Measurements from ENCODE around the gene OGFR.

OGFR gene

DNA sequence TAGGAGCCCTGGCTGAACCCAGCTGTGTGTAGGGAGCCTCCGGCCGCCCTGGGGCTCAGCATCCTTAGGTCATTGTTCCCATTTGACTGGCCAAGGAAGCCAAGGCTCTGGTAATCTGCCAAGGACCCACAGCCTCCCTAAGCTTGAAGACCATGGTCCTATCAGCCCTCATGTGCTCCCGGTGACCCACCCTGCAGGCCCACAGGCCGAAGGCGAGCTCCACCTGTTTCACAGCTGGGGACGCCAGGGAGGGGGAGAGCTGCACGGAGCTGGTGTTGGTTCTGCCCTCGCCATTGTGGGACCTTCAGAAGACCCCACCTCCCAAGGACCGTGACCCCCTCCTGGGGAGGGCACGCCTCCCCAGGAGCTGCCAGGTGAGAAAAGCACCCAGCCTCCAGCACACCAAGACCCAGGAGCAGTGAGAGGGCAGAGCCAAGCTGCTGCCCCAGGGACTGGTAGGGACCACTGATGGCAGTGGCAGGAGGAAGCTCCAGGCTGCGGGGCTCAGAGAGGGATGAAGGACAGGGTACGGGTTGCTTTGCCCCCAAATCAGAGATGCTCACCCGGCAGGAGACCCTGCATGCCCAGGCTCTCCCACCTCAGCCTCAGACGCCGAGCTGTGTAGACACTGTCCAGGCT is 39.1 kb upstream of the OGFR start:
- DNase-seq (ENCODE audit: low spot score): no peak
- TF ChIP-seq, protein P1, sequence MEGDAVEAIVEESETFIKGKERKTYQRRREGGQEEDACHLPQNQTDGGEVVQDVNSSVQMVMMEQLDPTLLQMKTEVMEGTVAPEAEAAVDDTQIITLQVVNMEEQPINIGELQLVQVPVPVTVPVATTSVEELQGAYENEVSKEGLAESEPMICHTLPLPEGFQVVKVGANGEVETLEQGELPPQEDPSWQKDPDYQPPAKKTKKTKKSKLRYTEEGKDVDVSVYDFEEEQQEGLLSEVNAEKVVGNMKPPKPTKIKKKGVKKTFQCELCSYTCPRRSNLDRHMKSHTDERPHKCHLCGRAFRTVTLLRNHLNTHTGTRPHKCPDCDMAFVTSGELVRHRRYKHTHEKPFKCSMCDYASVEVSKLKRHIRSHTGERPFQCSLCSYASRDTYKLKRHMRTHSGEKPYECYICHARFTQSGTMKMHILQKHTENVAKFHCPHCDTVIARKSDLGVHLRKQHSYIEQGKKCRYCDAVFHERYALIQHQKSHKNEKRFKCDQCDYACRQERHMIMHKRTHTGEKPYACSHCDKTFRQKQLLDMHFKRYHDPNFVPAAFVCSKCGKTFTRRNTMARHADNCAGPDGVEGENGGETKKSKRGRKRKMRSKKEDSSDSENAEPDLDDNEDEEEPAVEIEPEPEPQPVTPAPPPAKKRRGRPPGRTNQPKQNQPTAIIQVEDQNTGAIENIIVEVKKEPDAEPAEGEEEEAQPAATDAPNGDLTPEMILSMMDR (IDR thresholded peaks at IDR 0.05; ENCODE audit: extremely low read depth, missing control alignments): no peak

- TF ChIP-seq, protein P1 (IDR thresholded peaks at IDR 0.05; ENCODE audit: extremely low read depth, missing control alignments): no peak
- DNase-seq (ENCODE audit: low spot score): no peak
Measured at GRCh38 chr20:62766071-62766450, 38.6 kb upstream of the OGFR start.

- TF ChIP-seq, protein P1 (IDR thresholded peaks at IDR 0.05; ENCODE audit: extremely low read depth, missing control alignments): no peak
- DNase-seq (ENCODE audit: low spot score): no peak
Measured at GRCh38 chr20:62766716-62767115, 37.9 kb upstream of the OGFR start.

- DNase-seq (ENCODE audit: low spot score): no peak
Measured at GRCh38 chr20:62768234-62768546, 36.4 kb upstream of the OGFR start.

GRCh38 chr20:62768551-62769287 is 35.9 kb upstream of the OGFR start:
- DNase-seq (ENCODE audit: low spot score): no peak
- TF ChIP-seq, protein P1 (IDR thresholded peaks at IDR 0.05; ENCODE audit: extremely low read depth, missing control alignments): no peak

More at GRCh38 chr20:62768234-62768546, 36.4 kb upstream of the OGFR start:
- TF ChIP-seq, protein P1 (IDR thresholded peaks at IDR 0.05; ENCODE audit: extremely low read depth, missing control alignments): no peak

- TF ChIP-seq, protein P1 (IDR thresholded peaks at IDR 0.05; ENCODE audit: extremely low read depth, missing control alignments): no peak
- DNase-seq (ENCODE audit: low spot score): no peak
Measured at GRCh38 chr20:62769346-62770071, 35.1 kb upstream of the OGFR start.
